Measurements from ENCODE around the gene CHST15.

CHST15 gene

DNA sequence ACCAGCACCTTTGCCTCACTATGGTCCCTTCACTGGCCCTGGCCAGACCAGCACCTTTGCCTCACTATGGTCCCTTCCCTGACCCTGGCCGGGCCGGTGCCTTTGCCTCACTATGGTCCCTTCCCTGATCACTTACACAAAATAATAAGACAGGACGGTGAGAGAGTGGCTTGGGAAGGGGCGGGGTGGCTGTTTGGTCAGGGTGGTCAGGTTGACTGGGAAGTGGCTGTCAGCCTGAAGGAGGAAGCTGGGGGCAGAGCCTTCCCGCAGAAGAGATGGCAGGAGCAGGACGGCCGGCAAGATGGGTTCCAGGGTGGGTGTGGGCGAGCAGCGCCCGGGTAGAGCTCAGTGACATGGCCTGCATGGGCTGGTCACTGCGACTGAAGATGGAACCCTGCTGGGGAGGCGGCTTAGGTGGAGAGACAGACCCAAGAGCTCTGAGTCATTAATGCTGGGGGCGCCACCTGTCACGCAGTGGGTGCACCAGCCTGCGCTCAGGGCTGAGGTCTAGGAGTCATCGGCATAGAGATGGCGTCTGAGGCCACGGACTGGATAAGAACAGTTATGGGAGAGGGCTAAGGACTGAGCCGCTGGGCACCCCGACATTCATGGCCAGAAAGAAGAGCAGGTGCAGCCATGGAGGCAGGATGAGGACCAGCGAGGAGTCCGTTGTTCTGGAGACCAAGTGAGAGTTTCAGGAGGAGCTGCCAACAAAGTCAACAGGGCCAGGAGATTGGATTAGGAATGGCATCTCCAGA lies 91.8 kb downstream of the CHST15 start:
- no peak overlapping the region for H3K27ac ChIP-seq
- no peak for TF ChIP-seq ZFX (IDR thresholded peaks at IDR 0.05)
- TF ChIP-seq, protein P1, sequence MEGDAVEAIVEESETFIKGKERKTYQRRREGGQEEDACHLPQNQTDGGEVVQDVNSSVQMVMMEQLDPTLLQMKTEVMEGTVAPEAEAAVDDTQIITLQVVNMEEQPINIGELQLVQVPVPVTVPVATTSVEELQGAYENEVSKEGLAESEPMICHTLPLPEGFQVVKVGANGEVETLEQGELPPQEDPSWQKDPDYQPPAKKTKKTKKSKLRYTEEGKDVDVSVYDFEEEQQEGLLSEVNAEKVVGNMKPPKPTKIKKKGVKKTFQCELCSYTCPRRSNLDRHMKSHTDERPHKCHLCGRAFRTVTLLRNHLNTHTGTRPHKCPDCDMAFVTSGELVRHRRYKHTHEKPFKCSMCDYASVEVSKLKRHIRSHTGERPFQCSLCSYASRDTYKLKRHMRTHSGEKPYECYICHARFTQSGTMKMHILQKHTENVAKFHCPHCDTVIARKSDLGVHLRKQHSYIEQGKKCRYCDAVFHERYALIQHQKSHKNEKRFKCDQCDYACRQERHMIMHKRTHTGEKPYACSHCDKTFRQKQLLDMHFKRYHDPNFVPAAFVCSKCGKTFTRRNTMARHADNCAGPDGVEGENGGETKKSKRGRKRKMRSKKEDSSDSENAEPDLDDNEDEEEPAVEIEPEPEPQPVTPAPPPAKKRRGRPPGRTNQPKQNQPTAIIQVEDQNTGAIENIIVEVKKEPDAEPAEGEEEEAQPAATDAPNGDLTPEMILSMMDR (conservative IDR thresholded peaks at IDR 0.05), result no peak

DNA sequence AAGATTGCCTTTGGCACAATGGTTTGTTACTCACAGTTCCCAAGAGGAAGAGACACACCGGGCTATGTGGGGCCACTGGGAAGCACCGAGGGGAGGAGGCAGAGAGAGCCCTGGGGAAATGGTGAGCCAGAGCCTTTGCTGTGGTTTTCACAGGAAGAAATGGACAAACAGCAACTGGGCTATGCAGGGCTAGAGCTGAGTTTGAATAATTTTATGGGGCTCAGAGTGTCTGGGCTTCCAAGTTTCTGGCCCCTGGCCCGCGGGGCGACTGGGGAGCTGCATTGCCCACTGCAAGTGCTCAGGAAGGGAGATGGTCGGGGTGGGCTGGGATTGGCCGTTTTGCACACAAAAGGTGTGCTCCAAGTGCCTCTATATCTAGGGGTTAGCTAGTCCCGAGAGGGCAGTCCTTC lies 92.6 kb downstream of the CHST15 start:
- TF ChIP-seq, protein P1 (conservative IDR thresholded peaks at IDR 0.05), result no peak
- no peak for TF ChIP-seq ZFX (IDR thresholded peaks at IDR 0.05)
- H3K27ac ChIP-seq, result no peak overlapping the region

DNA sequence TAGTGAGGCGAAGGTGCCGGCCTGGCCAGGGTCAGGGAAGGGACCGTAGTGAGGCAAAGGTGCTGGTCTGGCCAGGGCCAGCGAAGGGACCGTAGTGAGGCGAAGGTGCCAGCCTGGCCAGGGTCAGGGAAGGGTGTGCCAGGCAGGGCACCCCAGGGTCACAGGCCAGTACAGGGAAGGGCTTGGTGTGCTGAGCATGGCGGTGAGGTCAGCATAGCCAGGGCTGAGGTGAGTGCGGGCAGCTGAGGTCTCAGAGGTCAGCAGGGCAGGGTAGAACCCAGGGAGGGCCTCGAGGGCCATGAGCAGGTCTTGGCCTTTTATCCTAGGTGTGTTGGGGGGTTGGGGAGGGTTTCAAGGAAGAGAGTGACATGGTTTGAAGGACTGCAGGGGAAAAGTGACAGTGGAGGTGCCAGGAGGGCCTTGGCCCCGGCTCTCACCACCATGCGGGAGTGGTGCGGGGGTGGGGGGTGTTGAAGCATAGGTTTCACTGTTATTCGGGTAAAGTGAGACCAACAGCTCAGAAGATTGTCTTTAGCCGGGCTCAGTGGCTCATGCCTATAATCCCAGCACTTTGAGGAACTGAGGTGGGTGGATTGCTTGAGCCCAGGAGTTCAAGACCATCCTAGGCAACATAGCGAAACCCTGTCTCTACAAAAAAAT lies 93.3 kb downstream of the CHST15 start:
- H3K27ac ChIP-seq, result no peak overlapping the region
- TF ChIP-seq ZFX (IDR thresholded peaks at IDR 0.05), result no peak
- TF ChIP-seq, protein P1 (conservative IDR thresholded peaks at IDR 0.05), result no peak

DNA sequence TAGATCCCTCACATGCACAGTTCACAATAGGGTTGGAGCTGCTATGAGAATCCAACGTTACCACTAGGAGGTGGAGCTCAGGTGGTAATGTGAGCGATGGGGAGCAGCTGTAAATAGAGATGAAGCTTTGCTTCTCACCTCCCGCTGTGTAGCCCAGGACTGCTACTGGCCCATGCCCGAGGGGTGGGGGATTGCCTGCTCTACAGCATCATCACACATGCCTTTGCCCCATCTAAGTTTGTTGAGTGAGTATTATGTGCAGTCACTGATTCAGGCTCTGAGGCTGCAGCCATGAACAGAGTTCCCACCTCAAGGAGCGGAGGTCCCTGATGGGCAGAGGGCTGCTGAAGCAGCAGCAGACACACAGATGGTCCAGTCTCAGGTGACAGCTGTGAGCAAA lies 94.1 kb downstream of the CHST15 start:
- TF ChIP-seq ZFX (IDR thresholded peaks at IDR 0.05), result no peak
- TF ChIP-seq, protein P1 (conservative IDR thresholded peaks at IDR 0.05), result no peak
- no peak overlapping the region for H3K27ac ChIP-seq

DNA sequence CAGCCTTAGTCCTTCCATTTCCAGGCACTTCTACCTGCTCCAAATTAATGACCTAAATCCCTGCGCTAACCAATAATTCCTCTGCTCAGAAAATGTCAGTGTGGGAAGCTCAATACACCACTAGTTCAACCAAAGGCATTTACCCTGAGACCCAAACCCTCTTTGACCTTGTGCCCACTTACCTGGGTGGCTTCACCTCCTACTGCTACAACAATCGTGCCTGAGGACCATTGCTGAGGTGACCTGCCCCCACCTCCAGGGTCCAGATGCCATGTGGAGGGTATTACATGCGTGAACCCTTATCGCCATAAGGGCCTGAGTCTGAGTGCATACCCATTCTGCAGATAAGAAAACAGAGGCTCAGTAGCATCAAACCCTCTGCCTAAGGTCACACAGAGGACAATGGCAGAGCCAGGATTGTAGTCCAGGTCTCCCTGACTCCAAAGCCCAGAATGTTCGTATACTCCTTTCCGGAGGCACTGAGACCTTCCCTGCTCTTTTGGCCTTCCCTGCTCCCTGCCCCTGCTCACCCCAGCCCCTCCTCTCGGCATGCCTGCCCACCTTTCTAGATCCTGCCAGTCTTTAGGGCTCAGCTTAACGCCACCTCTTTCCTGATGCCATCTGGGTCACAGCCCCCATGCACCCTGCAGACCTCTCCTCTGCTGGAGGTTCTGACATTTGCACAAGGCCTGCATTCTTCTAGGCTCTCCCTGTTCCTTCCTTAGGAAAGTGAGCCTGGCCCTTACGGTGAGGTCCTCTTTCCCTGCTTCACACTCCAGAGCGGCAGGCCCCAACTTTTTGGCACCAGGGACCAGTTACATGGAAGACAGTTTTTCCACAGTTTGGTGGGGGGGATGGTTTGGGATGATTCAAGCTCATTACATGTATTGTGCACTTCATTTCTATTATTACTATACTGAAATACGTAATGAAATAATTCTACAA lies 94.9 kb downstream of the CHST15 start:
- no peak overlapping the region for H3K27ac ChIP-seq
- TF ChIP-seq ZFX (IDR thresholded peaks at IDR 0.05), result no peak
- TF ChIP-seq, protein P1 (conservative IDR thresholded peaks at IDR 0.05), result no peak

DNA sequence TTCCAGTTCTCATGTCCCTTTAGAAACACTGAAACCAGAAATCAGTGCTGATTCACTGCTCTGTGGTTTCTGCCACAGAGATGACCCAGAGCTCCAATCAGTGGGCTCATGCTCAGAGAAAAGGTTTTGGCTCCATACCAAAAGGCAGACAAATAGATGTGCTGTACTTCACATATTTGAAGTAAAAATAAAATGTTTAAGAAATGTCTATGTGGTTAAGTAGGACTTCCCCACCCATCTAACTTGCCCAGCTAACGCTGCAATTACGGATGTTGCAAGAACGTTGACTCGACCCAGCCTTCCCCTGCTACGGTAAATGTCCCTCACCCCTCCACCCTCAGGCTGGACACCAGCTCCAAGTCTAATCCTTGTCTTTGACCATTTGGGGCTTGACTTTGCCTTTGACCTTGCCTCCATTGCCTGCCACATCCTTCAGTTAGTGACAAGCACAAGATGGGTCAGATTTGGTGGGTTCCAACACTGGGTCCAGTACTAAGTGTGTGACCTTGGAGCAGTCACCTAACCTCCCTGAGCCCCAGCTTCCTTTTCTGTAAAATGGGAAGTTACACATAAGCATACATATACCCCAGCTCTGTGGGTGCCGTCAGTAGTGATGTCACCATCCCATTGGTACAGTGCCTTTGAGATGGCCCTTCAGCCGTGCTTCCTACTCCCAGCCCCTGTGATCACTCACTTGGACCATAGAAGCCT lies 95.8 kb downstream of the CHST15 start:
- H3K27ac ChIP-seq, result no peak overlapping the region
- TF ChIP-seq ZFX (IDR thresholded peaks at IDR 0.05), result no peak
- TF ChIP-seq, protein P1 (conservative IDR thresholded peaks at IDR 0.05), result no peak
